Activated CD8-positive, alpha-beta memory T cell treated with anti-CD3 and anti-CD28 coated beads, Interleukin-2, amount 10 ng/mL, durations not matched to agents 7 days and 5 days (primary cell): ENCODE data around the gene RNF39. TPM values are rescaled to one million over a fixed set of nuclear protein-coding genes. Genes with fewer than 3 reads are reported as not detected.
"Not testable (repeated sequence)": the region's sequence is repeated elsewhere in the genome, so short reads cannot be mapped to it uniquely, and the experiment has no call there.

Experiments
- ATAC-seq: fragments of 150-1000 bp; cut with Tn5 transposase; one replicate; pipeline ENCODE4 v1.10.0; 2021; ENCODE audit warnings: moderate library complexity
- CTCF ChIA-PET: fragments of 350-600 bp; sonication (Branson Sonifier 250); formaldehyde crosslinking; loops from one replicate; lab custom pipeline; 2021; ENCODE audit warnings: antibody characterized with exemption; lab: Charles Lee
- DNase-seq: peaks from one replicate; pipeline ENCODE4 v3.0.0-alpha.2; 2020
- H3K27ac Mint-ChIP-seq: one replicate; pipeline ENCODE4 v1.8.0; 2021; ENCODE audit warnings: mild to moderate bottlenecking, mixed read lengths
- H3K27me3 Mint-ChIP-seq: one replicate; pipeline ENCODE4 v1.8.0; 2021; ENCODE audit warnings: mixed read lengths
- H3K36me3 Mint-ChIP-seq: one replicate; pipeline ENCODE4 v1.8.0; 2021; ENCODE audit warnings: mild to moderate bottlenecking, mixed read lengths
- H3K4me1 Mint-ChIP-seq: one replicate; pipeline ENCODE4 v1.8.0; 2021; ENCODE audit warnings: mixed read lengths
- H3K4me3 Mint-ChIP-seq: one replicate; pipeline ENCODE4 v1.8.0; 2021; ENCODE audit warnings: mild to moderate bottlenecking, moderate library complexity, mixed read lengths
- H3K9me3 Mint-ChIP-seq: one replicate; pipeline ENCODE4 v1.8.0; 2022; ENCODE audit warnings: low read depth, mixed read lengths
- total RNA-seq, 2 experiments: library from RNA; stranded (reverse); gene quantifications; one replicate each; pipeline ENCODE4 v1.2.3, GENCODE V29; 2021

The RNF39 gene
- total RNA-seq: not detected

- Mint-ChIP-seq H3K4me3 (no peak within 1 kb of the TSS), H3K4me1 (peaks cover 46% of the 10 kb centered on the region), H3K27ac (no peak within 1 kb of the TSS), H3K27me3 (peaks cover 90% of the 10 kb centered on the region), H3K9me3 (no peaks in the 10 kb centered on the region), H3K36me3 (peaks cover 9% of the 10 kb centered on the region)
- ATAC-seq (no peak), DNase-seq (no peak)
- CTCF ChIA-PET: interaction anchor here (1.0 to 2.5 kb wide), 5 partner anchors 15 to 56 kb away, joined by 3 to 8 read pairs (median 3); no protein-coding TSS in a partner anchor
These were observed at the start of gene RNF39 for GRCh38 chr6:30075094-30075789. Gene RNF39 (minus strand): TSS chr6:30075769. CDS start chr6:30075585, 184 bp downstream.

- Mint-ChIP-seq H3K4me1 (no peaks in the 10 kb centered on the region), H3K4me3 (no peak overlapping the region), H3K9me3 (no peaks in the 10 kb centered on the region), H3K36me3 (no peaks in the 10 kb centered on the region), H3K27me3 (peaks cover 52% of the 10 kb centered on the region), H3K27ac (no peak overlapping the region)
- CTCF ChIA-PET: interaction anchor here (1.5 to 1.8 kb wide), 2 partner anchors 9 to 20 kb away, joined by 7 to 11 read pairs; no protein-coding TSS in a partner anchor
- DNase-seq: no peak
- no peak for ATAC-seq
These were observed 46.9 kb upstream of the RNF39 start for GRCh38 chr6:30122515-30122914.

- no peaks in the 10 kb centered on the region for H3K4me1 Mint-ChIP-seq
- H3K27ac Mint-ChIP-seq: no peak overlapping the region
- H3K9me3 Mint-ChIP-seq: no peaks in the 10 kb centered on the region
- H3K27me3 Mint-ChIP-seq: peaks cover 45% of the 10 kb centered on the region
- CTCF ChIA-PET: interaction anchor here (1.5 to 1.8 kb wide), 2 partner anchors 10 to 19 kb away, joined by 7 to 11 read pairs; no protein-coding TSS in a partner anchor
- ATAC-seq (no peak), DNase-seq (no peak)
- no peak overlapping the region for H3K4me3 Mint-ChIP-seq
- H3K36me3 Mint-ChIP-seq: no peaks in the 10 kb centered on the region
These were observed 46.1 kb upstream of the RNF39 start for GRCh38 chr6:30121446-30122366.

GRCh38 chr6:30118691-30119090, 43.1 kb upstream of the RNF39 start:
- CTCF ChIA-PET: interaction anchor here (0.6 to 2.4 kb wide), 3 partner anchors 12 to 15 kb away, joined by 3 to 13 read pairs (median 6); no protein-coding TSS in a partner anchor
- H3K9me3 Mint-ChIP-seq, DNase-seq, H3K36me3 Mint-ChIP-seq, H3K27ac Mint-ChIP-seq, H3K4me3 Mint-ChIP-seq, ATAC-seq, H3K4me1 Mint-ChIP-seq: not testable (repeated sequence)
- H3K27me3 Mint-ChIP-seq: peaks cover 41% of the 10 kb centered on the region

GRCh38 chr6:30116724-30117123, 41.2 kb upstream of the RNF39 start:
- no peaks in the 10 kb centered on the region for H3K9me3 Mint-ChIP-seq
- DNase-seq (no peak), ATAC-seq (no peak)
- no peak overlapping the region for H3K27ac Mint-ChIP-seq
- CTCF ChIA-PET: interaction anchor here (0.7 to 1.4 kb wide), 5 partner anchors 9 to 419 kb away, joined by 3 to 4 read pairs (median 3); no protein-coding TSS in a partner anchor
- no peak overlapping the region for H3K4me3 Mint-ChIP-seq
- peaks cover 49% of the 10 kb centered on the region for H3K27me3 Mint-ChIP-seq
- no peaks in the 10 kb centered on the region for H3K36me3 Mint-ChIP-seq
- peaks cover 7% of the 10 kb centered on the region for H3K4me1 Mint-ChIP-seq

- H3K27ac Mint-ChIP-seq: no peak overlapping the region
- peaks cover 63% of the 10 kb centered on the region for H3K27me3 Mint-ChIP-seq
- H3K4me1 Mint-ChIP-seq: peaks cover 7% of the 10 kb centered on the region
- no peaks in the 10 kb centered on the region for H3K9me3 Mint-ChIP-seq
- CTCF ChIA-PET: no interaction called here
- DNase-seq: no peak
- H3K36me3 Mint-ChIP-seq: no peaks in the 10 kb centered on the region
- H3K4me3 Mint-ChIP-seq: no peak overlapping the region
- no peak for ATAC-seq
These were observed 38.3 kb upstream of the RNF39 start for GRCh38 chr6:30113841-30114240.

GRCh38 chr6:30113003-30113759, 37.6 kb upstream of the RNF39 start, which contains the start of gene TRIM31:
Gene TRIM31 (minus strand): TSS chr6:30113090. CDS start chr6:30112805, 285 bp downstream.
- no peaks in the 10 kb centered on the region for H3K36me3 Mint-ChIP-seq
- no peak for DNase-seq
- no peaks in the 10 kb centered on the region for H3K9me3 Mint-ChIP-seq
- H3K4me3 Mint-ChIP-seq: no peak within 1 kb of the TSS
- H3K27ac Mint-ChIP-seq: no peak within 1 kb of the TSS
- H3K27me3 Mint-ChIP-seq: peaks cover 64% of the 10 kb centered on the region
- ATAC-seq: no peak
- peaks cover 7% of the 10 kb centered on the region for H3K4me1 Mint-ChIP-seq
- CTCF ChIA-PET: interaction anchor here (1.0 to 1.9 kb wide), 2 partner anchors 11 to 18 kb away, joined by 4 to 8 read pairs; no protein-coding TSS in a partner anchor

GRCh38 chr6:30112402-30112994, 36.9 kb upstream of the RNF39 start:
- no peak for ATAC-seq
- Mint-ChIP-seq H3K4me3 (no peak overlapping the region), H3K9me3 (no peaks in the 10 kb centered on the region), H3K4me1 (peaks cover 9% of the 10 kb centered on the region), H3K27ac (no peak overlapping the region), H3K36me3 (no peaks in the 10 kb centered on the region), H3K27me3 (peaks cover 67% of the 10 kb centered on the region)
- CTCF ChIA-PET: interaction anchor here (0.9 to 1.9 kb wide), 4 partner anchors 10 to 19 kb away, joined by 3 to 8 read pairs (median 4); no protein-coding TSS in a partner anchor
- no peak for DNase-seq

- Mint-ChIP-seq H3K27ac (no peak overlapping the region), H3K4me1 (peaks cover 9% of the 10 kb centered on the region), H3K27me3 (peaks cover 67% of the 10 kb centered on the region), H3K9me3 (no peaks in the 10 kb centered on the region), H3K4me3 (no peak overlapping the region), H3K36me3 (no peaks in the 10 kb centered on the region)
- DNase-seq (no peak), ATAC-seq (no peak)
- CTCF ChIA-PET: interaction anchor here (0.9 to 1.9 kb wide), 4 partner anchors 9 to 20 kb away, joined by 3 to 8 read pairs (median 4); no protein-coding TSS in a partner anchor
These were observed 35.8 kb upstream of the RNF39 start for GRCh38 chr6:30111266-30111856.

GRCh38 chr6:30104661-30105060, 29.1 kb upstream of the RNF39 start:
- no peaks in the 10 kb centered on the region for H3K36me3 Mint-ChIP-seq
- H3K4me3 Mint-ChIP-seq: no peak overlapping the region
- no peaks in the 10 kb centered on the region for H3K9me3 Mint-ChIP-seq
- DNase-seq: no peak
- peaks cover 59% of the 10 kb centered on the region for H3K27me3 Mint-ChIP-seq
- no peak for ATAC-seq
- H3K4me1 Mint-ChIP-seq: peaks cover 36% of the 10 kb centered on the region
- CTCF ChIA-PET: interaction anchor here (0.6 to 5.6 kb wide), 5 partner anchors 14 to 242 kb away, joined by 4 to 234 read pairs (median 5); partner anchors contain the start of genes POLR1H and TRIM40
- no peak overlapping the region for H3K27ac Mint-ChIP-seq

- Mint-ChIP-seq H3K36me3 (no peaks in the 10 kb centered on the region), H3K4me1 (peaks cover 37% of the 10 kb centered on the region), H3K27ac (no peak overlapping the region), H3K4me3 (peak overlapping the region; percentile 62), H3K27me3 (peaks cover 63% of the 10 kb centered on the region), H3K9me3 (no peaks in the 10 kb centered on the region)
- CTCF ChIA-PET: interaction anchor here (0.6 to 5.6 kb wide), 30 partner anchors 8 to 294 kb away, joined by 3 to 234 read pairs (median 6); partner anchors contain the start of genes POLR1H, PPP1R11, RNF39 and TRIM26
- DNase-seq (no peak), ATAC-seq (no peak)
These were observed 28.3 kb upstream of the RNF39 start for GRCh38 chr6:30103872-30104179.
